H9 (cell line): ENCODE data around the gene SH3PXD2B. TPM values are rescaled to one million over a fixed set of nuclear protein-coding genes. Genes with fewer than 3 reads are reported as not detected.

ENCODE experiments used
- DNase-seq: peaks from one replicate; pipeline ENCODE4 v3.0.0-alpha.2; 2017
- H2AFZ ChIP-seq: one replicate; pipeline ENCODE4 v1.6.1; 2013; ENCODE audit warnings: mild to moderate bottlenecking, low read length, control low read depth, moderate library complexity
- H2AK5ac ChIP-seq: 2 replicates; pipeline ENCODE4 v1.6.1; 2013; ENCODE audit warnings: low read length, control low read depth, mixed read lengths; ENCODE audit not compliant: insufficient read length
- H2BK120ac ChIP-seq: one replicate; pipeline ENCODE4 v1.6.1; 2013; ENCODE audit warnings: low read depth, mild to moderate bottlenecking, low read length, control low read depth, inconsistent platforms; ENCODE audit not compliant: poor library complexity, severe bottlenecking
- H2BK12ac ChIP-seq: 2 replicates; pipeline ENCODE4 v1.6.1; 2013; ENCODE audit warnings: low read length, control low read depth, mixed read lengths, low read depth; ENCODE audit not compliant: insufficient read length
- H2BK15ac ChIP-seq: 2 replicates; pipeline ENCODE4 v1.6.1; 2013; ENCODE audit warnings: low read depth, low read length, control low read depth
- H2BK20ac ChIP-seq: one replicate; pipeline ENCODE4 v1.6.1; 2013; ENCODE audit warnings: low read depth, mild to moderate bottlenecking, low read length, control low read depth, inconsistent platforms; ENCODE audit not compliant: poor library complexity, severe bottlenecking
- H2BK5ac ChIP-seq: 2 replicates; pipeline ENCODE4 v1.6.1; 2013; ENCODE audit warnings: low read length, control low read depth, mixed read lengths; ENCODE audit not compliant: insufficient read length
- H3K14ac ChIP-seq: 2 replicates; pipeline ENCODE4 v1.6.1; 2013; ENCODE audit warnings: low read length, control low read depth; ENCODE audit not compliant: insufficient read depth
- H3K18ac ChIP-seq: 2 replicates; pipeline ENCODE4 v1.6.1; 2013; ENCODE audit warnings: low read depth, mild to moderate bottlenecking, mixed read lengths, low read length, control low read depth; ENCODE audit not compliant: insufficient read length
- H3K23ac ChIP-seq: 2 replicates; pipeline ENCODE4 v1.6.1; 2013; ENCODE audit warnings: low read length, control low read depth, mixed read lengths, low read depth; ENCODE audit not compliant: insufficient read length
- H3K23me2 ChIP-seq: 2 replicates; pipeline ENCODE4 v1.6.1; 2013; ENCODE audit warnings: low read depth, mild to moderate bottlenecking, mixed read lengths, low read length, control low read depth; ENCODE audit not compliant: insufficient read length, poor library complexity, severe bottlenecking
- H3K27ac ChIP-seq: 2 replicates; pipeline ENCODE4 v1.5.1; 2013; ENCODE audit warnings: low read length, control low read depth, mixed read lengths, low read depth; ENCODE audit not compliant: insufficient read length
- H3K27me3 ChIP-seq: 2 replicates; pipeline ENCODE4 v1.6.1; 2013; ENCODE audit warnings: low read length, control low read depth, inconsistent platforms; ENCODE audit not compliant: insufficient read depth
- H3K4ac ChIP-seq: 2 replicates; pipeline ENCODE4 v1.6.1; 2013; ENCODE audit warnings: low read depth, mild to moderate bottlenecking, control low read depth, inconsistent platforms, low read length, moderate library complexity
- H3K4me1 ChIP-seq: 2 replicates; pipeline ENCODE4 v1.6.1; 2013; ENCODE audit warnings: low read length, control low read depth, inconsistent platforms; ENCODE audit not compliant: insufficient read depth
- H3K4me2 ChIP-seq: 2 replicates; pipeline ENCODE4 v1.6.1; 2013; ENCODE audit warnings: low read length, control low read depth, mixed read lengths; ENCODE audit not compliant: insufficient read length, insufficient read depth
- H3K56ac ChIP-seq: 2 replicates; pipeline ENCODE4 v1.6.1; 2013; ENCODE audit warnings: low read depth, mild to moderate bottlenecking, mixed read lengths, low read length, control low read depth; ENCODE audit not compliant: insufficient read length
- H3K79me1 ChIP-seq: 2 replicates; pipeline ENCODE4 v1.6.1; 2013; ENCODE audit warnings: low read depth, mild to moderate bottlenecking, moderate library complexity, low read length, control low read depth, inconsistent platforms; ENCODE audit not compliant: insufficient read depth, poor library complexity, severe bottlenecking
- H3K79me2 ChIP-seq: 2 replicates; pipeline ENCODE4 v1.6.1; 2013; ENCODE audit warnings: low read length, control low read depth, inconsistent platforms; ENCODE audit not compliant: insufficient read depth
- H3K9ac ChIP-seq: 2 replicates; pipeline ENCODE4 v1.6.1; 2013; ENCODE audit warnings: low read length, control low read depth, mixed read lengths; ENCODE audit not compliant: insufficient read length; ENCODE audit errors: extremely low read depth
- H3K9me3 ChIP-seq: one replicate; pipeline ENCODE4 v1.6.1; 2013; ENCODE audit warnings: low read depth, low read length, inconsistent platforms; ENCODE audit not compliant: control insufficient read depth
- H3T11ph ChIP-seq: one replicate; pipeline ENCODE4 v1.6.1; 2013; ENCODE audit warnings: mild to moderate bottlenecking, low read length, control low read depth, inconsistent platforms
- H4K20me1 ChIP-seq: one replicate; pipeline ENCODE4 v1.6.1; 2013; ENCODE audit not compliant: control insufficient read depth, insufficient read length, insufficient read depth
- H4K5ac ChIP-seq: 2 replicates; pipeline ENCODE4 v1.6.1; 2013; ENCODE audit warnings: low read depth, mild to moderate bottlenecking, mixed read lengths, low read length, control low read depth; ENCODE audit not compliant: insufficient read length
- H4K8ac ChIP-seq: replicated peaks from 2 replicates; pipeline ENCODE4 v1.6.1; 2013; ENCODE audit warnings: low read length, control low read depth, mixed read lengths, low read depth; ENCODE audit not compliant: insufficient read length
- H4K91ac ChIP-seq: 2 replicates; pipeline ENCODE4 v1.6.1; 2013; ENCODE audit warnings: low read depth, mild to moderate bottlenecking, moderate library complexity, mixed read lengths, low read length, control low read depth; ENCODE audit not compliant: insufficient read length
- H3K27ac Mint-ChIP-seq, 3 experiments: 2 replicates in 2 of 3; 3 replicates in 1 of 3; pipeline ENCODE4 v1.8.0; 2020 to 2021; ENCODE audit warnings: mixed read lengths in 3 of 3, mild to moderate bottlenecking in 1 of 3, moderate library complexity in 1 of 3
- H3K27me3 Mint-ChIP-seq: 2 replicates; pipeline ENCODE4 v1.8.0; 2021; ENCODE audit warnings: low read depth, mild to moderate bottlenecking, moderate library complexity, mixed read lengths
- H3K36me3 Mint-ChIP-seq, 3 experiments: 2 replicates in 2 of 3; 3 replicates in 1 of 3; pipeline ENCODE4 v1.8.0; 2020 to 2021; ENCODE audit warnings: low read depth in 3 of 3, mixed read lengths in 3 of 3; ENCODE audit not compliant: insufficient read depth in 1 of 3
- H3K4me1 Mint-ChIP-seq, 2 experiments: 2 replicates each; pipeline ENCODE4 v1.8.0; 2020; ENCODE audit warnings: mixed read lengths in 2 of 2
- H3K4me3 Mint-ChIP-seq, 2 experiments: 2 replicates in 1 of 2; 3 replicates in 1 of 2; pipeline ENCODE4 v1.8.0; 2020 to 2021; ENCODE audit warnings: mild to moderate bottlenecking in 2 of 2, mixed read lengths in 2 of 2, moderate library complexity in 1 of 2
- H3K9me3 Mint-ChIP-seq, 2 experiments: 2 replicates in 1 of 2; 3 replicates in 1 of 2; pipeline ENCODE4 v1.8.0; 2020; ENCODE audit warnings: mild to moderate bottlenecking in 2 of 2, mixed read lengths in 2 of 2, moderate library complexity in 1 of 2
- CTCF ChIP-seq: fragments of 200-600 bp; sonication (generic); conservative IDR thresholded peaks from 3 replicates; pipeline ENCODE4 v1.8.0; 2021; ENCODE audit warnings: antibody characterized with exemption, mild to moderate bottlenecking
- WGBS: extraction: QIAGEN DNeasy Blood & Tissue Kit; methylation state at CpG from one replicate; pipeline ENCODE4 v1.1.7; 2013; ENCODE audit warnings: missing lambda C conversion rate, low lambda C conversion rate, mixed read lengths; ENCODE audit not compliant: insufficient read length; ENCODE audit errors: extremely low coverage; 5-methylcytosine and 5-hydroxymethylcytosine counted together
- total RNA-seq: library from RNA; stranded (reverse); gene quantifications from 2 replicates; pipeline ENCODE4 v1.2.1, GENCODE V29; 2021

SH3PXD2B gene
- total RNA-seq, 1 experiment from 2014 or later, result 49.0 TPM

GRCh38 chr5:172377856-172378255, 76.5 kb downstream of the SH3PXD2B start:
- no peaks in the 10 kb centered on the region for H3K27me3 ChIP-seq
- H4K91ac ChIP-seq, result no peak overlapping the region
- no peak overlapping the region for H3K4me3 Mint-ChIP-seq
- H4K20me1 ChIP-seq, result no peaks in the 10 kb centered on the region
- H3K27me3 Mint-ChIP-seq, result no peaks in the 10 kb centered on the region
- no peaks in the 10 kb centered on the region for H3K79me2 ChIP-seq
- H4K8ac ChIP-seq, result no peak overlapping the region
- no peak overlapping the region for H3K18ac ChIP-seq
- no peaks in the 10 kb centered on the region; a peak in 1 of 5 replicates for H3K9me3 Mint-ChIP-seq
- no peak overlapping the region for H2BK5ac ChIP-seq
- no peak overlapping the region for H3K27ac ChIP-seq
- no peak overlapping the region for H2BK120ac ChIP-seq
- no peak overlapping the region for H2BK15ac ChIP-seq
- H2AK5ac ChIP-seq, result no peak overlapping the region
- no peak overlapping the region for H3K23ac ChIP-seq
- no peak overlapping the region for H3K14ac ChIP-seq
- no peak overlapping the region for H3K4me2 ChIP-seq
- no peak overlapping the region for H4K5ac ChIP-seq
- peak overlapping the region in 1 of 3 experiments; percentile 23; a peak in 1 of 7 replicates for H3K27ac Mint-ChIP-seq
- no peaks in the 10 kb centered on the region for H3K9me3 ChIP-seq
- H3K4ac ChIP-seq, result no peak overlapping the region
- no peaks in the 10 kb centered on the region for H3K4me1 Mint-ChIP-seq
- no peak for TF ChIP-seq CTCF
- H2AFZ ChIP-seq, result no peak overlapping the region
- no peak overlapping the region for H3K56ac ChIP-seq
- H2BK12ac ChIP-seq, result no peak overlapping the region
- H3T11ph ChIP-seq, result no peak overlapping the region
- H3K9ac ChIP-seq, result no peak overlapping the region
- WGBS, result no CpG with 5 or more reads among the region's 4 CpGs
- H3K4me1 ChIP-seq, result no peaks in the 10 kb centered on the region
- no peak overlapping the region for H2BK20ac ChIP-seq
- H3K79me1 ChIP-seq, result no peaks in the 10 kb centered on the region
- DNase-seq, result no peak
- peaks cover 46 to 75% (median 67%) of the 10 kb centered on the region in 3 experiments for H3K36me3 Mint-ChIP-seq
- no peaks in the 10 kb centered on the region for H3K23me2 ChIP-seq
